GM12892 (cell line): ENCODE results near the gene ODAD3.
"Not testable (repeated sequence)": the region's sequence is repeated elsewhere in the genome, so short reads cannot be mapped to it uniquely, and the experiment has no call there.

Source experiments
- POLR2A ChIP-seq: IDR thresholded peaks from 2 replicates; pipeline ENCODE4 v1.6.1; 2011; ENCODE audit warnings: low read depth, low read length, control low read depth
- TAF1 ChIP-seq: IDR thresholded peaks from 2 replicates; pipeline ENCODE4 v1.6.1; 2011; ENCODE audit warnings: low read depth, mild to moderate bottlenecking, control low read depth, low read length, borderline replicate concordance

DNA sequence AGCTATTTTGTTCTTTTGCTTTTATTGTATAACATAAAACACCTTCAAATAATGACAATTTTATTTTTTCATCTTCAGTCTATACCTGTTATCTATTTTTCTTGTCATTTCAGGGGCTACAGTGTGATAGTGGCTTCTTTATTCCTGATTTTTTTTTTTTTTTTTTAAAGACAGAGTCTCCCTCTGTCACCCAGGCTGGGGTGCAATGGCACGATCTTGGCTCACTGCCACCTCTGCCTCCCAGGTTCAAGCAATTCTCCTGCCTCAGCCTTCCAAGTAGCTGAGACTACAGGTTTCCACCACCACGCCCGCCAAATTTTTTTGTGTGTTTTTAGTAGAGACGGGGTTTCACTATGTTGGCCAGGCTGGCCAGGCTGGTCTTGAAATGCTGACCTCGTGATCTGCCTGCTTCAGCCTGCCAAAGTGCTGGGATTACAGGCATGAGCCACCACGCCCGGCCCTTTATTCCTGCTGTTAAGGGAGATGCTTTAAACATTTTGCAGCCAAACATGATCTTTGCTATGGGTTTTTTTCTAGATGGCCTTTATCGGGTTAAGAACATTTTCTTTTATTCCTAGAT is 33.4 kb upstream of the ODAD3 start:
- not testable (repeated sequence) for TF ChIP-seq POLR2A, TAF1
